Lower leg skin (tissue), 3 donors: Measurements from ENCODE around the gene DDX47.

Experiments
- POLR2A ChIP-seq, 2 donors: fragments of 450-650 bp; IDR thresholded peaks; one replicate each; pipeline ENCODE4 v1.6.1; 2016 to 2017; ENCODE audit warnings: antibody characterized with exemption in 2 of 2, mild to moderate bottlenecking in 1 of 2, moderate library complexity in 1 of 2
- TF ChIP-seq, protein P1 (sequence below), 3 donors: fragments of 450-650 bp; IDR thresholded peaks; one replicate each; pipeline ENCODE4 v1.5.1; 2016; ENCODE audit warnings: antibody characterized with exemption in 3 of 3, mild to moderate bottlenecking in 3 of 3, moderate library complexity in 2 of 3

DNA sequence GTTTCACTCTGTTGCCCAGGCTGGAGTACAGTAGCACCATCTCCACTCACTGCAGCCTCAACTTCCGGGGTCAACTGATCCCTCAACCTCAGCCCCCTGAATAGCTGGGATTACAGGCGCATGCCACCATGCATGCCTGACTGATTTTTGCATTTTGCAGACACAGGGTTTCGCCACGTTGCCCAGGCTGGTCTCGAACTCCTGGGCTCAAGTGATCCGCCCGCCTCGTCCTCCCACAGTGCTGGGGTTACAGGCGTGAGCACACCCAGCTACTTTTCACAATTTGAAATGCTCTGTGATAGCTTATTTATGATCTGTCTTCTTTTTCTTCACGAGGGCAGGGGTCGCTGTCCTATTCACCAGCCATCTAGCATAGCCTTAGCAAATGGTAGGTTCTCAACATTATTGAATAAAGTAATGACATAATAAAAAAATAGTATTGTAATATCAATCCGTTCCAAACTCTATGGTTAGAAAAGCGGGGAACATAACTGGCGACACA, 477 bp upstream of the DDX47 start:
- TF ChIP-seq, protein P1, sequence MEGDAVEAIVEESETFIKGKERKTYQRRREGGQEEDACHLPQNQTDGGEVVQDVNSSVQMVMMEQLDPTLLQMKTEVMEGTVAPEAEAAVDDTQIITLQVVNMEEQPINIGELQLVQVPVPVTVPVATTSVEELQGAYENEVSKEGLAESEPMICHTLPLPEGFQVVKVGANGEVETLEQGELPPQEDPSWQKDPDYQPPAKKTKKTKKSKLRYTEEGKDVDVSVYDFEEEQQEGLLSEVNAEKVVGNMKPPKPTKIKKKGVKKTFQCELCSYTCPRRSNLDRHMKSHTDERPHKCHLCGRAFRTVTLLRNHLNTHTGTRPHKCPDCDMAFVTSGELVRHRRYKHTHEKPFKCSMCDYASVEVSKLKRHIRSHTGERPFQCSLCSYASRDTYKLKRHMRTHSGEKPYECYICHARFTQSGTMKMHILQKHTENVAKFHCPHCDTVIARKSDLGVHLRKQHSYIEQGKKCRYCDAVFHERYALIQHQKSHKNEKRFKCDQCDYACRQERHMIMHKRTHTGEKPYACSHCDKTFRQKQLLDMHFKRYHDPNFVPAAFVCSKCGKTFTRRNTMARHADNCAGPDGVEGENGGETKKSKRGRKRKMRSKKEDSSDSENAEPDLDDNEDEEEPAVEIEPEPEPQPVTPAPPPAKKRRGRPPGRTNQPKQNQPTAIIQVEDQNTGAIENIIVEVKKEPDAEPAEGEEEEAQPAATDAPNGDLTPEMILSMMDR (IDR thresholded peaks at IDR 0.05) = no peak
- no peak for TF ChIP-seq POLR2A (IDR thresholded peaks at IDR 0.05)
